HCT116 (cell line): ENCODE data around the gene GLI3. TPM values are rescaled to one million over a fixed set of nuclear protein-coding genes. Genes with fewer than 3 reads are reported as not detected.

Experiments used
- ATAC-seq: fragments of 200-7000 bp; cut with Tn5 transposase; 2 replicates; pipeline ENCODE4 v1.9.1; 2020; ENCODE audit warnings: mild to moderate bottlenecking, moderate library complexity
- BruUV-seq: library from RNA; stranded (reverse); fragments of 400-500 nt; replicated peaks from 2 replicates; lab custom pipeline; 2021; lab: Mats Ljungman, UMichigan
- CTCF ChIA-PET: fragments of 300-600 bp; sonication (Branson Sonifier 250); formaldehyde crosslinking; loops from one replicate; lab custom pipeline; 2021; ENCODE audit warnings: antibody characterized with exemption; lab: Charles Lee
- POLR2A ChIA-PET: fragments of 300-600, 350-600 bp; sonication (Branson Sonifier 250); formaldehyde crosslinking; loops from one replicate; lab custom pipeline; 2021; ENCODE audit warnings: antibody characterized with exemption; lab: Charles Lee
- RAD21 ChIA-PET, 2 experiments: fragments of 300-600 bp; sonication (Branson Sonifier 250); formaldehyde crosslinking; loops; one replicate each; lab custom pipeline; 2023; ENCODE audit warnings: low total read pairs in 2 of 2; ENCODE audit not compliant: uncharacterized antibody in 2 of 2, unreplicated experiment in 2 of 2, low non-redundant PET in 1 of 2; lab: Charles Lee
- DNase-seq: peaks from one replicate; pipeline ENCODE4 v3.0.0-alpha.2; 2010; ENCODE audit warnings: low read depth, low spot score
- H2AFZ ChIP-seq: fragments of 200-600 bp; shearing (Covaris generic), sonication (generic); 2 replicates; pipeline ENCODE4 v1.6.1; 2017; ENCODE audit warnings: low read depth, mixed run types, mixed read lengths, antibody characterized with exemption, low read length; ENCODE audit not compliant: poor library complexity, severe bottlenecking
- H3K27ac ChIP-seq: 2 replicates; pipeline ENCODE4 v1.5.1; 2012; ENCODE audit warnings: low read depth, low read length
- H3K27me3 ChIP-seq: fragments of 200-600 bp; sonication (generic); 2 replicates; pipeline ENCODE4 v1.6.1; 2016; ENCODE audit warnings: mixed run types, low read length, mixed read lengths; ENCODE audit not compliant: insufficient read depth
- H3K36me3 ChIP-seq, 2 experiments: fragments of 200-500 bp in 1 of 2; fragments of 200-600 bp in 1 of 2; sonication (Bioruptor generic) in 1 of 2; sonication (generic) in 1 of 2; 2 replicates each; pipeline versions ENCODE4 v1.5.1 to v1.6.1; 2014 to 2016; ENCODE audit warnings: low read length in 2 of 2, inconsistent platforms in 1 of 2, mixed read lengths in 1 of 2, mixed run types in 1 of 2; ENCODE audit not compliant: insufficient read depth in 2 of 2, control insufficient read depth in 1 of 2
- H3K4me1 ChIP-seq, 2 experiments: fragments of 200-600 bp in 1 of 2; sonication (generic) in 1 of 2; 2 replicates each; pipeline versions ENCODE4 v1.5.1 to v1.6.1; 2012 to 2017; ENCODE audit warnings: low read length in 2 of 2, inconsistent platforms in 1 of 2, mild to moderate bottlenecking in 1 of 2, mixed read lengths in 1 of 2, mixed run types in 1 of 2, moderate library complexity in 1 of 2; ENCODE audit not compliant: insufficient read depth in 2 of 2, control insufficient read depth in 1 of 2
- H3K4me2 ChIP-seq: fragments of 200-600 bp; sonication (generic); 2 replicates; pipeline ENCODE4 v1.6.1; 2017; ENCODE audit warnings: mixed run types, low read length, mixed read lengths
- H3K4me3 ChIP-seq, 2 experiments: fragments of 200-600 bp in 1 of 2; sonication (generic) in 1 of 2; replicated peaks in 1 of 2; 2 replicates each; pipeline ENCODE4 v1.5.1; 2011 to 2016; ENCODE audit warnings: low read length in 2 of 2, control low read depth in 1 of 2, low read depth in 1 of 2, mild to moderate bottlenecking in 1 of 2, mixed read lengths in 1 of 2, mixed run types in 1 of 2
- H3K79me2 ChIP-seq: fragments of 200-600 bp; sonication (generic); 2 replicates; pipeline ENCODE4 v1.6.1; 2017; ENCODE audit warnings: mild to moderate bottlenecking, mixed run types, low read length, moderate library complexity, mixed read lengths; ENCODE audit not compliant: insufficient read depth
- H3K9ac ChIP-seq: fragments of 200-600 bp; sonication (generic); 2 replicates; pipeline ENCODE4 v1.6.1; 2016; ENCODE audit warnings: low read length, mixed read lengths
- H3K9me2 ChIP-seq: fragments of 200-600 bp; sonication (generic), shearing (Covaris generic); 2 replicates; pipeline ENCODE4 v1.6.1; 2017; ENCODE audit warnings: mixed run types, mild to moderate bottlenecking, moderate library complexity; ENCODE audit not compliant: insufficient read depth
- H3K9me3 ChIP-seq, 2 experiments: fragments of 200-500 bp in 1 of 2; fragments of 200-600 bp in 1 of 2; sonication (Bioruptor generic) in 1 of 2; sonication (generic) in 1 of 2; 2 replicates each; pipeline ENCODE4 v1.6.1; 2014 to 2017; ENCODE audit warnings: low read length in 2 of 2, mixed read lengths in 2 of 2, inconsistent platforms in 1 of 2, low read depth in 1 of 2, mild to moderate bottlenecking in 1 of 2, mixed run types in 1 of 2, moderate library complexity in 1 of 2; ENCODE audit not compliant: control insufficient read depth in 1 of 2, insufficient read depth in 1 of 2
- H4K20me1 ChIP-seq: fragments of 200-600 bp; sonication (generic), shearing (Covaris generic); 2 replicates; pipeline ENCODE4 v1.6.1; 2017; ENCODE audit warnings: mixed run types, mild to moderate bottlenecking, moderate library complexity; ENCODE audit not compliant: insufficient read depth
- CBX3 ChIP-seq: IDR thresholded peaks from 2 replicates; pipeline ENCODE4 v1.6.1; 2012; ENCODE audit warnings: low read depth
- CEBPB ChIP-seq: IDR thresholded peaks from 2 replicates; pipeline ENCODE4 v1.6.1; 2012; ENCODE audit warnings: low read depth
- EZH2 ChIP-seq: fragments of 200-600 bp; sonication (generic); IDR thresholded peaks from 2 replicates; pipeline ENCODE4 v1.6.1; 2017; ENCODE audit warnings: antibody characterized with exemption, mixed run types
- EZH2phosphoT487 ChIP-seq: fragments of 200-600 bp; IDR thresholded peaks from 2 replicates; pipeline ENCODE4 v1.6.1; 2018; ENCODE audit warnings: antibody characterized with exemption, borderline replicate concordance
- POLR2AphosphoS5 ChIP-seq: IDR thresholded peaks from 2 replicates; pipeline ENCODE4 v1.6.1; 2011; ENCODE audit warnings: mild to moderate bottlenecking, low read depth, low read length, moderate library complexity
- SRF ChIP-seq: IDR thresholded peaks from 2 replicates; pipeline ENCODE4 v1.6.1; 2012; ENCODE audit warnings: low read depth
- TCF7L2 ChIP-seq: IDR thresholded peaks from 2 replicates; pipeline ENCODE4 v1.7.0; 2011; ENCODE audit warnings: borderline replicate concordance, inconsistent platforms; ENCODE audit not compliant: insufficient read depth, insufficient read length; ENCODE audit errors: extremely low read depth
- YY1 ChIP-seq: IDR thresholded peaks from 2 replicates; pipeline ENCODE4 v1.6.1; 2011; ENCODE audit warnings: low read length, low read depth, moderate library complexity, mild to moderate bottlenecking; ENCODE audit not compliant: insufficient replicate concordance; ENCODE audit errors: extremely low read depth
- ZFX ChIP-seq: fragments of 450-650 bp; IDR thresholded peaks from 2 replicates; pipeline ENCODE4 v1.6.1; 2017
- ZNF274 ChIP-seq: fragments of 200-500 bp; sonication (Bioruptor generic); IDR thresholded peaks from 2 replicates; pipeline ENCODE4 v1.6.1; 2014; ENCODE audit warnings: mild to moderate bottlenecking, low read depth, low read length, inconsistent platforms
- intact Hi-C: fragments of 100-400 bp; cut with micrococcal nuclease; formaldehyde crosslinking; loops from 2 replicates; pipeline ENCODE4 v1.10.0; 2022
- total RNA-seq: library from RNA; stranded (reverse); gene quantifications from one replicate; pipeline ENCODE4 v1.2.1, GENCODE V29; 2021; ENCODE audit not compliant: unreplicated experiment
- TF ChIP-seq, protein P1 (sequence below): IDR thresholded peaks from 2 replicates; pipeline ENCODE4 v1.6.1; 2012
- TF ChIP-seq, protein P2 (sequence below), 3 experiments: fragments of 200-600 bp in 1 of 3; sonication (generic) in 1 of 3; IDR thresholded peaks in 2 of 3; conservative IDR thresholded peaks in 1 of 3; 2 replicates each; pipeline ENCODE4 v1.5.1; 2012 to 2017; ENCODE audit warnings: low read depth in 2 of 3, low read length in 2 of 3, antibody characterized with exemption in 1 of 3, borderline replicate concordance in 1 of 3, control low read depth in 1 of 3, mild to moderate bottlenecking in 1 of 3, mixed read lengths in 1 of 3, mixed run types in 1 of 3, moderate library complexity in 1 of 3; ENCODE audit not compliant: insufficient read depth in 1 of 3

The GLI3 gene
- total RNA-seq, 1 experiment from 2014 or later, result 0.07 TPM

DNA sequence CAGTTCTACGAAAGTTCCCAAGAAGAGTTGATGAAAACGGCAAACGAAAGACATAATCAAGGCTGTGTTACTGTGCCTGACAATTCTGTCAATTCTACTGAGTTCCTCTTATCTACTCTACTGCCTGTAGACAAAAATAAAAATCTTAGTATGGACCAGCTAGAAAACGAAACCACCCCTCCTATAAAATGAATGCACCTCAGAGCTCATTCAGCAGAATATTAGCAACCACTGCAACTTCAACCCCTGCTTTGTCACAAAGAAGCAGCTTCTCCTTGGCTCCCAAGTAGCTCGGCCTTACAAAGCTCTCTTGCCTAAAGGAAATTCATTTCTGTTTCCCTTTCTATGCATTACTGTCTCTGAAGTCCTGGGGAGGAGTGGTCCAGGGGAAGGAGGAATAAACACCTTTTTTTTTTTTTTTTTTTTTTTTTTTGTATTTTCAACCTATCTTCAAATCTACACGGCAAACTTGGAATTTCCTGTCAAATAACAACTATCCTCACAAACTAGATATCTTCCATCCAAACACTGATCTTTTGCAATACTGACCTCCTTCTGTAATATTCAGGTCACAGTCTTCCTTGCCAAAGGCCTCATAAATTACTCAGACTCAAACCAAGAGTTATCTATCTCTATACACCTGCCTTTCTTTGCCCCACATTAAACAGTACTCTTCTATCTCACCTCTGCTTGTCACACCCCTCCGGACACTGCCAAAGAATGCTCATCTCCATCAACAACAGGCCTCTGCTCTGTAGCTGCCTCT, 74.3 kb downstream of the GLI3 start:
- CTCF ChIA-PET, result no interaction called here
- H3K36me3 ChIP-seq, result no peaks in the 10 kb centered on the region
- H2AFZ ChIP-seq, result no peak overlapping the region
- DNase-seq (no peak), ATAC-seq (no peak)
- BruUV-seq, result no TSS peak
- intact Hi-C loops, result no loop called here
- no peak overlapping the region for H3K4me3 ChIP-seq
- H3K27me3 ChIP-seq, result no peaks in the 10 kb centered on the region
- no peak overlapping the region for H3K27ac ChIP-seq
- H3K79me2 ChIP-seq, result no peaks in the 10 kb centered on the region
- no peak overlapping the region for H3K9ac ChIP-seq
- H3K9me3 ChIP-seq, result no peaks in the 10 kb centered on the region
- RAD21 ChIA-PET, result no interaction called here
- no peaks in the 10 kb centered on the region for H3K9me2 ChIP-seq
- no peaks in the 10 kb centered on the region for H4K20me1 ChIP-seq
- no peaks in the 10 kb centered on the region for H3K4me1 ChIP-seq
- TF ChIP-seq ZNF274 (no peak), CEBPB (no peak), SRF (no peak), POLR2AphosphoS5 (no peak), ZFX (no peak), EZH2 (no peak), YY1 (no peak), TCF7L2 (no peak), CBX3 (no peak), EZH2phosphoT487 (no peak)
- TF ChIP-seq, protein P1, sequence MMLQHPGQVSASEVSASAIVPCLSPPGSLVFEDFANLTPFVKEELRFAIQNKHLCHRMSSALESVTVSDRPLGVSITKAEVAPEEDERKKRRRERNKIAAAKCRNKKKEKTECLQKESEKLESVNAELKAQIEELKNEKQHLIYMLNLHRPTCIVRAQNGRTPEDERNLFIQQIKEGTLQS, result no peak
- TF ChIP-seq, protein P2, sequence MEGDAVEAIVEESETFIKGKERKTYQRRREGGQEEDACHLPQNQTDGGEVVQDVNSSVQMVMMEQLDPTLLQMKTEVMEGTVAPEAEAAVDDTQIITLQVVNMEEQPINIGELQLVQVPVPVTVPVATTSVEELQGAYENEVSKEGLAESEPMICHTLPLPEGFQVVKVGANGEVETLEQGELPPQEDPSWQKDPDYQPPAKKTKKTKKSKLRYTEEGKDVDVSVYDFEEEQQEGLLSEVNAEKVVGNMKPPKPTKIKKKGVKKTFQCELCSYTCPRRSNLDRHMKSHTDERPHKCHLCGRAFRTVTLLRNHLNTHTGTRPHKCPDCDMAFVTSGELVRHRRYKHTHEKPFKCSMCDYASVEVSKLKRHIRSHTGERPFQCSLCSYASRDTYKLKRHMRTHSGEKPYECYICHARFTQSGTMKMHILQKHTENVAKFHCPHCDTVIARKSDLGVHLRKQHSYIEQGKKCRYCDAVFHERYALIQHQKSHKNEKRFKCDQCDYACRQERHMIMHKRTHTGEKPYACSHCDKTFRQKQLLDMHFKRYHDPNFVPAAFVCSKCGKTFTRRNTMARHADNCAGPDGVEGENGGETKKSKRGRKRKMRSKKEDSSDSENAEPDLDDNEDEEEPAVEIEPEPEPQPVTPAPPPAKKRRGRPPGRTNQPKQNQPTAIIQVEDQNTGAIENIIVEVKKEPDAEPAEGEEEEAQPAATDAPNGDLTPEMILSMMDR (IDR thresholded peaks at IDR 0.05 in 2 of 3, conservative IDR thresholded peaks at IDR 0.05 in 1 of 3; ENCODE audit: borderline replicate concordance in 1 of 3, insufficient read depth in 1 of 3, low read depth in 2 of 3, low read length in 2 of 3), result no peak
- POLR2A ChIA-PET, result no interaction called here
- H3K4me2 ChIP-seq, result no peak overlapping the region
